ENCODE data around the gene BTBD19. TPM values are rescaled to one million over a fixed set of nuclear protein-coding genes. Genes with fewer than 3 reads are reported as not detected.

BTBD19 gene
- total and polyA plus RNA-seq, 2 donors (not counting 1 experiment from before 2014, with no cell fraction given) = 0.75 to 2.3 TPM

DNA sequence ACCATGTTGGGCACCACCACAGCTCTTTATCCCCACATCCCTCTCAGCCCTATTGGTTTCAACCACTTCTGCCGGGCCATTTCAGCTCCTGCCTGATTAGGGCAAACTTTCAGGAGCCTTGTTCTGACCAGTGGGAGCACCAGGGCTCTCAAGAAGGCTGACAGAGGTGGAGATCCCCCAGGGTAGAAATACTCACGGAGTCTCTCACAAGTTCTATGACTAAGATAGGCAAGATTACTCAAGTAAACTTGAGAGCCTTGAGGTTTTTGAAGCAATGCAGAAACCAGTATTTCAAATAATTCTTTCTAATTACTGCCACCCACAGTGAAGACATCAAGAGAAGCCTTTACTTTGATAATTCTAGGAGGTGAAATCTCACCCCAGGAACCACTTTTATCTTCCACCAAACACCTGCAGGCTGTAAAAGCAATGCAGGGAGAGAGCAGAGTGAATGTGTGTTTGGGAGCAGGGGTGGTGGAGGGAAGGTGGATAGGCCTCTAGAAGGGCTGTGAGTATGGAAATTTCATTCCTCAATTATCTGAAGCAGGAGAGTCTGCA lies 41.3 kb downstream of the BTBD19 start:
- no peaks in the 10 kb centered on the region for H3K9me3 ChIP-seq (ENCODE audit: control extremely low read depth in 1 of 3, control insufficient read depth in 2 of 3, insufficient read depth in 1 of 3, low read length in 2 of 3)
- no peaks in the 10 kb centered on the region for H3K79me2 ChIP-seq (ENCODE audit: control insufficient read depth, insufficient read depth, low read length)
- ChIA-PET POLR2A (no interaction called here), CTCF (no interaction called here)
- no peaks in the 10 kb centered on the region for H4K20me1 ChIP-seq (ENCODE audit: control insufficient read depth, insufficient read depth, low read length, poor library complexity, severe bottlenecking)
- Mint-ChIP-seq H3K27me3 (no peaks in the 10 kb centered on the region), H3K9me3 (ENCODE audit: insufficient read depth) (no peaks in the 10 kb centered on the region), H3K27ac (no peak overlapping the region), H3K4me1 (peaks cover 7% of the 10 kb centered on the region), H3K4me3 (no peak overlapping the region)
- H3K27me3 ChIP-seq (replicated peaks in 1 of 4; ENCODE audit: control extremely low read depth in 1 of 4, control insufficient read depth in 3 of 4, insufficient read depth in 4 of 4, low read length in 3 of 4) = no peaks in the 10 kb centered on the region
- 100% methylated on average over 1 of the region's 2 CpGs for WGBS (ENCODE audit: insufficient coverage)
- H3K4me1 ChIP-seq (ENCODE audit: control insufficient read depth in 2 of 2, insufficient read depth in 2 of 2, low read length in 2 of 2) = peaks cover 3% of the 10 kb centered on the region in 2 donors
- no peak overlapping the region for H3K4me3 ChIP-seq (ENCODE audit: control extremely low read depth in 1 of 5, extremely low read depth in 1 of 5, insufficient read depth in 1 of 5, low read depth in 2 of 5, low read length in 4 of 5)
- H2AFZ ChIP-seq (ENCODE audit: insufficient read depth, low read depth, low read length, poor library complexity, severe bottlenecking) = no peak overlapping the region
- no peak overlapping the region for H3K4me2 ChIP-seq (replicated peaks; ENCODE audit: low read depth, low read length, poor library complexity, severe bottlenecking)
- no peak overlapping the region for H3K27ac ChIP-seq (ENCODE audit: low read length in 2 of 2)
- ATAC-seq (ENCODE audit: low read depth) (no peak), DNase-seq (no peak)
- TF ChIP-seq CTCF (IDR thresholded peaks at IDR 0.05) (no peak), EZH2 (IDR thresholded peaks at IDR 0.05; ENCODE audit: borderline replicate concordance, insufficient read depth, low read depth, low read length, poor library complexity, severe bottlenecking) (no peak)
- H3K36me3 ChIP-seq (replicated peaks in 1 of 2; ENCODE audit: control extremely low read depth in 1 of 2, control insufficient read depth in 1 of 2, extremely low read depth in 1 of 2, insufficient read depth in 2 of 2, low read length in 1 of 2) = peaks cover 0 to 8% of the 10 kb centered on the region in 2 experiments
- intact Hi-C loops (cut with micrococcal nuclease) = no loop called here
- H3K9ac ChIP-seq (ENCODE audit: low read length) = no peak overlapping the region

GRCh38 chr1:44851308-44851707 lies 43.0 kb downstream of the BTBD19 start:
- TF ChIP-seq EZH2 (IDR thresholded peaks at IDR 0.05; ENCODE audit: borderline replicate concordance, insufficient read depth, low read depth, low read length, poor library complexity, severe bottlenecking) (no peak), CTCF (IDR thresholded peaks at IDR 0.05) (no peak)
- H2AFZ ChIP-seq (ENCODE audit: insufficient read depth, low read depth, low read length, poor library complexity, severe bottlenecking) = no peak overlapping the region
- peaks cover 0 to 8% of the 10 kb centered on the region in 2 experiments for H3K36me3 ChIP-seq (replicated peaks in 1 of 2; ENCODE audit: control extremely low read depth in 1 of 2, control insufficient read depth in 1 of 2, extremely low read depth in 1 of 2, insufficient read depth in 2 of 2, low read length in 1 of 2)
- H3K4me1 ChIP-seq (ENCODE audit: control insufficient read depth in 2 of 2, insufficient read depth in 2 of 2, low read length in 2 of 2) = peaks cover 3% of the 10 kb centered on the region in 2 donors
- no peaks in the 10 kb centered on the region for H3K79me2 ChIP-seq (ENCODE audit: control insufficient read depth, insufficient read depth, low read length)
- ATAC-seq (ENCODE audit: low read depth) (no peak), DNase-seq (no peak)
- H3K4me3 Mint-ChIP-seq = no peak overlapping the region
- H3K27ac Mint-ChIP-seq = no peak overlapping the region
- no peaks in the 10 kb centered on the region for H3K9me3 Mint-ChIP-seq (ENCODE audit: insufficient read depth)
- WGBS (ENCODE audit: insufficient coverage) = no CpG with 5 or more reads among the region's 1 CpG
- no peaks in the 10 kb centered on the region for H3K9me3 ChIP-seq (ENCODE audit: control extremely low read depth in 1 of 3, control insufficient read depth in 2 of 3, insufficient read depth in 1 of 3, low read length in 2 of 3)
- no peaks in the 10 kb centered on the region for H3K27me3 ChIP-seq (replicated peaks in 1 of 4; ENCODE audit: control extremely low read depth in 1 of 4, control insufficient read depth in 3 of 4, insufficient read depth in 4 of 4, low read length in 3 of 4)
- no peaks in the 10 kb centered on the region for H4K20me1 ChIP-seq (ENCODE audit: control insufficient read depth, insufficient read depth, low read length, poor library complexity, severe bottlenecking)
- no peak overlapping the region for H3K4me2 ChIP-seq (replicated peaks; ENCODE audit: low read depth, low read length, poor library complexity, severe bottlenecking)
- intact Hi-C loops (cut with micrococcal nuclease) = no loop called here
- CTCF ChIA-PET = no interaction called here
- H3K27ac ChIP-seq (ENCODE audit: low read length in 2 of 2) = no peak overlapping the region
- POLR2A ChIA-PET = no interaction called here
- H3K9ac ChIP-seq (ENCODE audit: low read length) = no peak overlapping the region
- peaks cover 7% of the 10 kb centered on the region for H3K4me1 Mint-ChIP-seq
- no peak overlapping the region for H3K4me3 ChIP-seq (ENCODE audit: control extremely low read depth in 1 of 5, extremely low read depth in 1 of 5, insufficient read depth in 1 of 5, low read depth in 2 of 5, low read length in 4 of 5)
- H3K27me3 Mint-ChIP-seq = no peaks in the 10 kb centered on the region
